Mesenchymal stem cell (in vitro differentiated cells and primary cell): ENCODE data around the gene TIMM22.
A peak's percentile ranks its signal among the peaks of the same experiment; 100 is the strongest.

ENCODE experiments used
- DNase-seq: peaks from one replicate; pipeline ENCODE4 v3.0.0-alpha.2; 2013
- H2AFZ ChIP-seq: one replicate; pipeline ENCODE4 v1.6.1; 2013; ENCODE audit warnings: low read depth, mild to moderate bottlenecking, control low read depth, inconsistent platforms, low read length, moderate library complexity
- H2AK5ac ChIP-seq: 2 replicates; pipeline ENCODE4 v1.6.1; 2013; ENCODE audit warnings: low read length, moderate library complexity, mild to moderate bottlenecking, inconsistent platforms; ENCODE audit not compliant: severe bottlenecking
- H2BK120ac ChIP-seq: one replicate; pipeline ENCODE4 v1.6.1; 2013; ENCODE audit warnings: low read depth, mild to moderate bottlenecking, inconsistent platforms, low read length, moderate library complexity
- H2BK12ac ChIP-seq, 2 experiments: one replicate each; pipeline ENCODE4 v1.6.1; 2013; ENCODE audit warnings: inconsistent platforms in 2 of 2, low read length in 2 of 2, mild to moderate bottlenecking in 2 of 2, moderate library complexity in 2 of 2, control low read depth in 1 of 2
- H2BK15ac ChIP-seq: one replicate; pipeline ENCODE4 v1.6.1; 2013; ENCODE audit warnings: mild to moderate bottlenecking, low read depth, inconsistent platforms; ENCODE audit not compliant: poor library complexity, severe bottlenecking
- H2BK5ac ChIP-seq: 2 replicates; pipeline ENCODE4 v1.6.1; 2013; ENCODE audit warnings: low read depth, mild to moderate bottlenecking, low read length, control low read depth, inconsistent platforms; ENCODE audit not compliant: poor library complexity, severe bottlenecking
- H3K14ac ChIP-seq, 2 experiments: one replicate each; pipeline ENCODE4 v1.6.1; 2013; ENCODE audit warnings: inconsistent platforms in 2 of 2, low read length in 2 of 2, control low read depth in 1 of 2, mild to moderate bottlenecking in 1 of 2, moderate library complexity in 1 of 2
- H3K18ac ChIP-seq, 2 experiments: one replicate each; pipeline ENCODE4 v1.6.1; 2013; ENCODE audit warnings: inconsistent platforms in 2 of 2, low read length in 2 of 2, control low read depth in 1 of 2, low read depth in 1 of 2, mild to moderate bottlenecking in 1 of 2
- H3K23ac ChIP-seq, 2 experiments: one replicate each; pipeline ENCODE4 v1.6.1; 2013; ENCODE audit warnings: inconsistent platforms in 2 of 2, low read length in 2 of 2, mild to moderate bottlenecking in 2 of 2, moderate library complexity in 2 of 2, control low read depth in 1 of 2
- H3K27ac ChIP-seq: 2 replicates; pipeline ENCODE4 v1.5.1; 2013; ENCODE audit warnings: mild to moderate bottlenecking, moderate library complexity, low read length, control low read depth, inconsistent platforms; ENCODE audit not compliant: poor library complexity, severe bottlenecking
- H3K27me3 ChIP-seq, 2 experiments: 2 replicates each; pipeline versions ENCODE4 v1.6.1 to v1.7.0; 2013; ENCODE audit warnings: low read length in 2 of 2, mild to moderate bottlenecking in 2 of 2, moderate library complexity in 2 of 2, control low read depth in 1 of 2, inconsistent platforms in 1 of 2; ENCODE audit not compliant: control insufficient read depth in 1 of 2, insufficient read depth in 1 of 2
- H3K36me3 ChIP-seq, 2 experiments: 2 replicates each; pipeline versions ENCODE4 v1.6.1 to v1.7.0; 2013; ENCODE audit warnings: low read length in 2 of 2, control low read depth in 1 of 2, inconsistent platforms in 1 of 2, low read depth in 1 of 2, mild to moderate bottlenecking in 1 of 2; ENCODE audit not compliant: insufficient read depth in 2 of 2, control insufficient read depth in 1 of 2
- H3K4ac ChIP-seq, 2 experiments: one replicate each; pipeline ENCODE4 v1.6.1; 2013; ENCODE audit warnings: inconsistent platforms in 2 of 2, low read length in 2 of 2, mild to moderate bottlenecking in 2 of 2, moderate library complexity in 2 of 2, control low read depth in 1 of 2, low read depth in 1 of 2
- H3K4me1 ChIP-seq: 2 replicates; pipeline ENCODE4 v1.6.1; 2013; ENCODE audit warnings: low read depth, low read length, control low read depth; ENCODE audit not compliant: control insufficient read depth, insufficient read depth
- H3K4me2 ChIP-seq: 2 replicates; pipeline ENCODE4 v1.6.1; 2013; ENCODE audit warnings: low read length, mild to moderate bottlenecking, inconsistent platforms; ENCODE audit not compliant: poor library complexity, severe bottlenecking
- H3K4me3 ChIP-seq, 2 experiments: 2 replicates each; pipeline versions ENCODE4 v1.5.1 to v1.7.0; 2013; ENCODE audit warnings: low read length in 2 of 2, mild to moderate bottlenecking in 2 of 2, control low read depth in 1 of 2, low read depth in 1 of 2; ENCODE audit not compliant: insufficient read depth in 1 of 2
- H3K79me1 ChIP-seq: replicated peaks from 2 replicates; pipeline ENCODE4 v1.6.1; 2013; ENCODE audit warnings: mild to moderate bottlenecking, control low read depth, low read length, inconsistent platforms; ENCODE audit not compliant: poor library complexity, severe bottlenecking
- H3K9ac ChIP-seq: 2 replicates; pipeline ENCODE4 v1.7.0; 2013; ENCODE audit warnings: mild to moderate bottlenecking, low read length, moderate library complexity
- H3K9me3 ChIP-seq: 2 replicates; pipeline ENCODE4 v1.7.0; 2013; ENCODE audit warnings: mild to moderate bottlenecking, low read length; ENCODE audit not compliant: control insufficient read depth
- H4K8ac ChIP-seq: one replicate; pipeline ENCODE4 v1.6.1; 2013; ENCODE audit warnings: inconsistent platforms, mild to moderate bottlenecking, low read length, moderate library complexity
- H4K91ac ChIP-seq: one replicate; pipeline ENCODE4 v1.6.1; 2013; ENCODE audit warnings: mild to moderate bottlenecking, low read length, inconsistent platforms
- WGBS: methylation state at CpG from one replicate; pipeline ENCODE4 v1.1.7; 2013; ENCODE audit warnings: mixed read lengths; 5-methylcytosine and 5-hydroxymethylcytosine counted together

Gene TIMM22

DNA sequence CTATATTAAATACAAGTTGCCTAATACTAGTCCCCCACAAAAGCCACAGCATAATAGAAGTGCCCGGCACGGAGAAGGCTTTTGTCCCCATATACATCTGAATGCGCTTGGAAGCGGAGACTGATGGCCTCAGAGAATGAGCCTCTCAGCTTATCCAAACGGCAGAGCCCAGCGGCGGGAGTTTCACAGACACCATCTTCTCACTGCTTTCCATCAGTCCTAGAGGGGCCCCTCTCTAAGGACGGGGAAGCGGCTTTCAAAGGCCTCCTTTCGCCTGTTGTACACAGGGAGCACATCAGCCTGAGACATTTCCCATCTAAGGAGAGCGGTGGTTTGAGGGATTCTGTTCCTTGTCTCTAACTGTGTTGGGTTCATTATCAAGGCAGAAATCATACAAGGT lies 34.3 kb upstream of the TIMM22 start:
- peak overlapping the region in 1 of 2 experiments; percentile 24 for H3K4ac ChIP-seq
- peaks cover 0 to 20% of the 10 kb centered on the region in 2 experiments for H3K36me3 ChIP-seq
- no peak overlapping the region for H2BK12ac ChIP-seq
- H3K9ac ChIP-seq: no peak overlapping the region
- no peak overlapping the region for H3K27ac ChIP-seq
- no peak overlapping the region for H3K23ac ChIP-seq
- H4K91ac ChIP-seq: no peak overlapping the region
- no peak overlapping the region for H3K4me2 ChIP-seq
- no peak overlapping the region for H3K18ac ChIP-seq
- H3K14ac ChIP-seq: no peak overlapping the region
- H3K4me1 ChIP-seq: peaks cover 28% of the 10 kb centered on the region
- DNase-seq: peak; percentile 50
- peaks cover 28% of the 10 kb centered on the region for H3K79me1 ChIP-seq
- H2AFZ ChIP-seq: no peak overlapping the region
- no peak overlapping the region for H2AK5ac ChIP-seq
- H2BK5ac ChIP-seq: no peak overlapping the region
- peaks cover 0 to 8% of the 10 kb centered on the region in 2 experiments for H3K27me3 ChIP-seq
- no peak overlapping the region for H2BK15ac ChIP-seq
- H4K8ac ChIP-seq: peak overlapping the region; percentile 0
- H3K4me3 ChIP-seq: no peak overlapping the region
- H2BK120ac ChIP-seq: no peak overlapping the region
- WGBS: 42% methylated on average over 7 of the region's 11 CpGs
- H3K9me3 ChIP-seq: no peaks in the 10 kb centered on the region

DNA sequence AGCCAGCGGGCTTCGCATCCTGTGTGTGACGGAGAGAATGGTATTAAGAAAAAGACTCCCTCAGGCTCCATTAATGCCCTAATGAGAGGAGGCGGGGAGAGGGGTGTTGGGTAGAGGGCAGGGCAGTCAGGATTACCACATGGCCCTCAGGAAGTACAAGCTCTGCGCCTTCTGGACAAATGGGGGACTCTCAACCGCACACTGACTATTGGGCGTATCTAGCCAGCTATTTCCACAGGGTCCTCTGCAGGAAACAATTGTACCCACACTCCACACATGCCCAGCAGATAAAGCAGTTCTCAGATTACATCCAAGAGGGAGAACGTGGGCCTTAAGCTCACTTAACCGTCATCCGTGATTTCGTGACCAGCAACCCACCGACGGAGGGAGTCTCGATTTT lies 32.1 kb upstream of the TIMM22 start:
- Histone ChIP-seq H3K23ac (no peak overlapping the region), H2BK120ac (no peak overlapping the region), H3K36me3 (peaks cover 0 to 14% of the 10 kb centered on the region in 2 experiments), H3K4me2 (no peak overlapping the region), H3K4me1 (peaks cover 24% of the 10 kb centered on the region), H2BK15ac (no peak overlapping the region), H3K14ac (peak overlapping the region in 1 of 2 experiments; percentile 57), H3K18ac (peak overlapping the region; percentile 16 to 78), H4K91ac (peak overlapping the region; percentile 31), H2BK5ac (no peak overlapping the region), H3K79me1 (peaks cover 28% of the 10 kb centered on the region), H2AFZ (no peak overlapping the region), H3K9me3 (no peaks in the 10 kb centered on the region), H3K4ac (peak overlapping the region in 1 of 2 experiments; percentile 56), H2BK12ac (peak overlapping the region; percentile 54 to 70), H3K9ac (no peak overlapping the region), H2AK5ac (no peak overlapping the region), H4K8ac (peak overlapping the region; percentile 45), H3K4me3 (no peak overlapping the region), H3K27ac (no peak overlapping the region), H3K27me3 (peaks cover 0 to 17% of the 10 kb centered on the region in 2 experiments)
- WGBS: 44% methylated on average over 14 of the region's 14 CpGs
- DNase-seq: no peak

DNA sequence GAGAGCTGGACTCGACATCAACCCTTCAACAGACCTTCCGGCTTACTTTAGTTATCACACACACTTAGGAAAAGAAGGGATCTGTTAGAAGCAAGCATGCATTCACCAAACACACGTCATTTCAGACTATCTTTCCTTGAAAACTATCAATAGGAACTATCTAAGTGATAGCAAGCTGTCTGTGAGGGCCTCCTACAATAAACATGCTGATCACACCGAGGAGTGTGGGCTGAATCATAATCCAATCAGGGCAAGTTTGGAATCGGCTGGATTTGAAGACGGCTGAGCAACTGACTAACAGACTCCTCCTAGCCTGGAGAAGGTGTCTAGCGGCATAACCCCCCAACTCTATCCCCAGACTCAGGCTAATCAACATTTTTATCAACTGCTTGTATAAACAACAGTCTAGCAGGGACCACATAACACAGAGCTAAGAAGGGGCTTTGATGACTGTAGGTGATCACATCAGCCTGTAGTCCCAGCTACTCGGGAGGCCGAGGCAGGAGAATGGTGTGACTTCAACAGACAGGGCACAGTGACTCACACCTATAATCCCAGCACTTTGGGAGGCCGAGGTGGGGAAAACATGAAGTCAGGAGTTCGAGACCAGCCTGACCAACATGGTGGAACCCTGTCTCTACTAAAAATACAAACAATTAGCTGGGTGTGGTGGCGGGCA lies 31.5 kb upstream of the TIMM22 start:
- no peak overlapping the region for H2BK120ac ChIP-seq
- H4K8ac ChIP-seq: peak overlapping the region; percentile 35
- no peak overlapping the region for H3K14ac ChIP-seq
- H3K23ac ChIP-seq: no peak overlapping the region
- no peak overlapping the region for H3K4me2 ChIP-seq
- H2BK15ac ChIP-seq: no peak overlapping the region
- H3K9me3 ChIP-seq: no peaks in the 10 kb centered on the region
- no peak overlapping the region for H3K27ac ChIP-seq
- peaks cover 29% of the 10 kb centered on the region for H3K79me1 ChIP-seq
- peak; percentile 92 for DNase-seq
- no peak overlapping the region for H3K4ac ChIP-seq
- no peak overlapping the region for H2BK5ac ChIP-seq
- no peak overlapping the region for H2AFZ ChIP-seq
- H2AK5ac ChIP-seq: no peak overlapping the region
- H3K18ac ChIP-seq: peak overlapping the region; percentile 16 to 78
- H3K27me3 ChIP-seq: peaks cover 0 to 21% of the 10 kb centered on the region in 2 experiments
- peaks cover 0 to 14% of the 10 kb centered on the region in 2 experiments for H3K36me3 ChIP-seq
- WGBS: 23% methylated on average over 12 of the region's 12 CpGs
- H3K4me3 ChIP-seq: no peak overlapping the region
- H3K4me1 ChIP-seq: peaks cover 28% of the 10 kb centered on the region
- H4K91ac ChIP-seq: peak overlapping the region; percentile 18
- peak overlapping the region in 1 of 2 experiments; percentile 59 for H2BK12ac ChIP-seq
- H3K9ac ChIP-seq: no peak overlapping the region

GRCh38 chr17:967122-967521 lies 29.8 kb upstream of the TIMM22 start:
- H3K23ac ChIP-seq: no peak overlapping the region
- peak overlapping the region in 1 of 2 experiments; percentile 0 for H3K14ac ChIP-seq
- H3K9me3 ChIP-seq: no peaks in the 10 kb centered on the region
- no peak overlapping the region for H3K9ac ChIP-seq
- H3K4me1 ChIP-seq: peaks cover 31% of the 10 kb centered on the region
- peak overlapping the region in 1 of 2 experiments; percentile 48 for H3K4ac ChIP-seq
- H2BK12ac ChIP-seq: peak overlapping the region; percentile 6 to 61
- peaks cover 32% of the 10 kb centered on the region for H3K79me1 ChIP-seq
- H2BK120ac ChIP-seq: no peak overlapping the region
- H3K4me3 ChIP-seq: no peak overlapping the region
- H3K4me2 ChIP-seq: no peak overlapping the region
- no peak for DNase-seq
- WGBS: 96% methylated on average over 7 of the region's 9 CpGs
- peaks cover 0 to 16% of the 10 kb centered on the region in 2 experiments for H3K36me3 ChIP-seq
- peak overlapping the region; percentile 95 for H2BK15ac ChIP-seq
- peak overlapping the region; percentile 8 to 82 for H3K18ac ChIP-seq
- peaks cover 0 to 22% of the 10 kb centered on the region in 2 experiments for H3K27me3 ChIP-seq
- no peak overlapping the region for H2AFZ ChIP-seq
- H4K91ac ChIP-seq: peak overlapping the region; percentile 8
- H2BK5ac ChIP-seq: no peak overlapping the region
- peak overlapping the region; percentile 47 for H2AK5ac ChIP-seq
- H3K27ac ChIP-seq: no peak overlapping the region
- H4K8ac ChIP-seq: no peak overlapping the region
